ENCODE data around the gene RCN1. TPM values are rescaled to one million over a fixed set of nuclear protein-coding genes. Genes with fewer than 3 reads are reported as not detected.

Gene RCN1
- total RNA-seq, 1 donor from 2014 or later, result 24.6 TPM

GRCh38 chr11:32138902-32139301, 48.0 kb downstream of the RCN1 start:
- no peak overlapping the region for H3K4me3 ChIP-seq
- no peak for TF ChIP-seq CTCF (IDR thresholded peaks at IDR 0.05; ENCODE audit: borderline replicate concordance)
- H3K4me1 ChIP-seq, result no peaks in the 10 kb centered on the region
- H3K27me3 ChIP-seq (ENCODE audit: low read depth), result no peaks in the 10 kb centered on the region
- H3K36me3 ChIP-seq, result no peaks in the 10 kb centered on the region
- DNase-seq, result no peak
- intact Hi-C loops (cut with micrococcal nuclease), result no loop called here
- H3K9me3 ChIP-seq (replicated peaks), result no peaks in the 10 kb centered on the region
- no peak overlapping the region for H3K27ac ChIP-seq (replicated peaks)

- H3K36me3 ChIP-seq, result no peaks in the 10 kb centered on the region
- intact Hi-C loops (cut with micrococcal nuclease), result no loop called here
- H3K4me1 ChIP-seq, result no peaks in the 10 kb centered on the region
- H3K4me3 ChIP-seq, result no peak overlapping the region
- H3K27me3 ChIP-seq (ENCODE audit: low read depth), result no peaks in the 10 kb centered on the region
- no peaks in the 10 kb centered on the region for H3K9me3 ChIP-seq (replicated peaks)
- TF ChIP-seq CTCF (IDR thresholded peaks at IDR 0.05; ENCODE audit: borderline replicate concordance), result no peak
- H3K27ac ChIP-seq (replicated peaks), result no peak overlapping the region
- DNase-seq, result no peak
These were observed 49.1 kb downstream of the RCN1 start for GRCh38 chr11:32139896-32140520.

- no peaks in the 10 kb centered on the region for H3K9me3 ChIP-seq (replicated peaks)
- H3K36me3 ChIP-seq, result no peaks in the 10 kb centered on the region
- intact Hi-C loops (cut with micrococcal nuclease), result no loop called here
- DNase-seq, result no peak
- H3K4me3 ChIP-seq, result no peak overlapping the region
- peaks cover 8% of the 10 kb centered on the region for H3K27me3 ChIP-seq (ENCODE audit: low read depth)
- TF ChIP-seq CTCF (IDR thresholded peaks at IDR 0.05; ENCODE audit: borderline replicate concordance), result no peak
- H3K4me1 ChIP-seq, result no peaks in the 10 kb centered on the region
- H3K27ac ChIP-seq (replicated peaks), result no peak overlapping the region
These were observed 51.1 kb downstream of the RCN1 start for GRCh38 chr11:32141745-32142546.

GRCh38 chr11:32143378-32143777, 52.5 kb downstream of the RCN1 start:
- no peaks in the 10 kb centered on the region for H3K36me3 ChIP-seq
- no peak overlapping the region for H3K4me3 ChIP-seq
- no peaks in the 10 kb centered on the region for H3K4me1 ChIP-seq
- H3K9me3 ChIP-seq (replicated peaks), result no peaks in the 10 kb centered on the region
- peaks cover 18% of the 10 kb centered on the region for H3K27me3 ChIP-seq (ENCODE audit: low read depth)
- intact Hi-C loops (cut with micrococcal nuclease), result no loop called here
- H3K27ac ChIP-seq (replicated peaks), result no peak overlapping the region
- DNase-seq, result no peak
- TF ChIP-seq CTCF (IDR thresholded peaks at IDR 0.05; ENCODE audit: borderline replicate concordance), result no peak

- H3K9me3 ChIP-seq (replicated peaks), result no peaks in the 10 kb centered on the region
- no peak overlapping the region for H3K27ac ChIP-seq (replicated peaks)
- intact Hi-C loops (cut with micrococcal nuclease), result no loop called here
- H3K36me3 ChIP-seq, result no peaks in the 10 kb centered on the region
- TF ChIP-seq CTCF (IDR thresholded peaks at IDR 0.05; ENCODE audit: borderline replicate concordance), result no peak
- no peak for DNase-seq
- peaks cover 5% of the 10 kb centered on the region for H3K4me1 ChIP-seq
- H3K4me3 ChIP-seq, result no peak overlapping the region
- H3K27me3 ChIP-seq (ENCODE audit: low read depth), result peaks cover 22% of the 10 kb centered on the region
These were observed 54.4 kb downstream of the RCN1 start for GRCh38 chr11:32145282-32145681.

Data from left ventricle myocardium inferior (tissue), 1 donor.